ENCODE data around the gene BDP1. TPM values are rescaled to one million over a fixed set of nuclear protein-coding genes. Genes with fewer than 3 reads are reported as not detected.
"Not testable (repeated sequence)": the region's sequence is repeated elsewhere in the genome, so short reads cannot be mapped to it uniquely, and the experiment has no call there.

BDP1 gene
- total RNA-seq, 4 donors from 2014 or later: 30.9 to 69.1 (median 47.5) TPM

DNA sequence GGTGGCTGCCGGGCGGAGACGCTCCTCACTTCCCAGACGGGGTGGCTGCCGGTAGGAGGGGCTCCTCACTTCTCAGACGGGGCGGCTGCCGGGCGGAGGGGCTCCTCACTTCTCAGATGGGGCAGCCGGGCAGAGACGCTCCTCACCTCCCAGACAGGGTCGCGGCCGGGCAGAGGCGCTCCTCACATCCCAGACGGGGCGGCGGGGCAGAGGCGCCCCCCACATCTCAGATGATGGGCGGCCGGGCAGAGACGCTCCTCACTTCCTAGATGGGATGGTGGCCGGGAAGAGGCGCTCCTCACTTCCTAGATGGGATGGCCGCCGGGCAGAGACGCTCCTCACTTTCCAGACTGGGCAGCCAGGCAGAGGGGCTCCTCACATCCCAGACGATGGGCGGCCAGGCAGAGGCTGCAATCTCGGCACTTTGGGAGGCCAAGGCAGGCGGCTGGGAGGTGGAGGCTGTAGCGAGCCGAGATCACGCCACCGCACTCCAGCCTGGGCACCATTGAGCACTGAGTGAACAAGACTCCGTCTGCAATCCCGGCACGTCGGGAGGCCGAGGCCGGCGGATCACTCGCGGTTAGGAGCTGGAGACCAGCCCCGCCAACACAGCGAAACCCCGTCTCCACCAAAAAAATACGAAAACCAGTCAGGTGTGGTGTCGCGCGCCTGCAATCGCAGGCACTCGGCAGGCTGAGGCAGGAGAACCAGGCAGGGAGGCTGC lies 96.7 kb downstream of the BDP1 start:
- 96 to 97% methylated on average over 5 to 31 of the region's 53 CpGs for WGBS, 2 donors (ENCODE audit: low coverage in 1 of 2)
- H3K27ac ChIP-seq; DNase-seq; intact Hi-C loops (cut with DNase I; ENCODE audit: low total_unique reads); H3K4me3 ChIP-seq; in situ Hi-C loops (cut with MboI; ENCODE audit: low pct_ligation_motif_present in 1 of 4, low pct_unique_long_range_greater_than_20kb in 1 of 4, low sequenced_read_pairs in 3 of 4); H3K4me1 ChIP-seq; H3K9me3 ChIP-seq; H3K27me3 ChIP-seq: not testable (repeated sequence)
- peaks cover 0 to 69% (median 20%) of the 10 kb centered on the region in 4 donors for H3K36me3 ChIP-seq

DNA sequence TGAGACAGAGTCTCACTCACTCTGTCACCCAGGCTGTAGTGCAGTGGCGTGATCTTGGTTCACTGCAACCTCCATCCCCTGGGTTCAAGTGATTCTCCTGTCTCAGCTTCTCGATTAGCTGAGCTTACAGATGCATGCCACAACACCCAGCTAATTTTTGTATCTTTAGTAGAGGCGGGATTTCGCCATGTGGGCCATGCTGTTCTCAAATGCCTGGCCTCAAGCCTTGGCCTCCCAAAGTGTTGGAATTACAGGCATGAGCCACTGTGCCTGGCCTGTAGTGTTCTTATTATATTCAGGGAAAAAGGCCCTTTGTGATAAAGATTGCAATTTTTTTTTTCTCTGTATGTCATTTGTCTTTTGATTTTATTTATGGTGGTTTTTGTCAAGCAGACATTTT lies 107.7 kb downstream of the BDP1 start:
- TF ChIP-seq, protein P1, sequence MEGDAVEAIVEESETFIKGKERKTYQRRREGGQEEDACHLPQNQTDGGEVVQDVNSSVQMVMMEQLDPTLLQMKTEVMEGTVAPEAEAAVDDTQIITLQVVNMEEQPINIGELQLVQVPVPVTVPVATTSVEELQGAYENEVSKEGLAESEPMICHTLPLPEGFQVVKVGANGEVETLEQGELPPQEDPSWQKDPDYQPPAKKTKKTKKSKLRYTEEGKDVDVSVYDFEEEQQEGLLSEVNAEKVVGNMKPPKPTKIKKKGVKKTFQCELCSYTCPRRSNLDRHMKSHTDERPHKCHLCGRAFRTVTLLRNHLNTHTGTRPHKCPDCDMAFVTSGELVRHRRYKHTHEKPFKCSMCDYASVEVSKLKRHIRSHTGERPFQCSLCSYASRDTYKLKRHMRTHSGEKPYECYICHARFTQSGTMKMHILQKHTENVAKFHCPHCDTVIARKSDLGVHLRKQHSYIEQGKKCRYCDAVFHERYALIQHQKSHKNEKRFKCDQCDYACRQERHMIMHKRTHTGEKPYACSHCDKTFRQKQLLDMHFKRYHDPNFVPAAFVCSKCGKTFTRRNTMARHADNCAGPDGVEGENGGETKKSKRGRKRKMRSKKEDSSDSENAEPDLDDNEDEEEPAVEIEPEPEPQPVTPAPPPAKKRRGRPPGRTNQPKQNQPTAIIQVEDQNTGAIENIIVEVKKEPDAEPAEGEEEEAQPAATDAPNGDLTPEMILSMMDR (IDR thresholded peaks at IDR 0.05): no peak
- TF ChIP-seq POLR2AphosphoS5 (IDR thresholded peaks at IDR 0.05) (no peak), EP300 (IDR thresholded peaks at IDR 0.05; ENCODE audit: low read depth) (no peak), POLR2A (IDR thresholded peaks at IDR 0.05) (no peak)
- no peaks in the 10 kb centered on the region for H3K9me3 ChIP-seq
- intact Hi-C loops (cut with DNase I; ENCODE audit: low total_unique reads): no loop called here
- no peak overlapping the region for H3K27ac ChIP-seq
- no peak overlapping the region for H3K4me3 ChIP-seq
- DNase-seq: no peak
- H3K36me3 ChIP-seq: peaks cover 0 to 74% (median 30%) of the 10 kb centered on the region in 4 donors
- H3K27me3 ChIP-seq: no peaks in the 10 kb centered on the region
- 91 to 100% methylated on average over 2 to 4 of the region's 4 CpGs for WGBS, 2 donors (ENCODE audit: low coverage in 1 of 2)
- no peaks in the 10 kb centered on the region for H3K4me1 ChIP-seq
- in situ Hi-C loops (cut with MboI; ENCODE audit: low pct_ligation_motif_present in 1 of 4, low pct_unique_long_range_greater_than_20kb in 1 of 4, low sequenced_read_pairs in 3 of 4): no loop called here

DNA sequence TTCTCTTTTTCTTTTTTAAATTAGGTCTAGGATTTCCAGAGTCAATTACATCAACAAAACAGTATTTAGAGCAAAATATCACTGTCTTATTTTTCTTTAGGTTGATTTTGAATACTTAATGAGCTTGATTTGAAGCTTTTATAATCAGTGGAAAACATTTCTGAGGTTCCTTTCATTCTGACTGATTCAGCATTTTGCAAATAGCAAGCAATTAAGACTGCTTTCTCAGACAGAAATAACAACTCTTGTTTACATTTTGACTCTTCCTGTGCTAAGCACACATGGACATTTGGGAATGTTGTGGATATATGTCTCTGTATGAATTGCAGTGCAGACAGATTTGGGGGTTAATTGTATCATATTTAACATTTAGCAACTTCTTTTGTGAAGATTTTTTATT lies 109.4 kb downstream of the BDP1 start:
- H3K27ac ChIP-seq: no peak overlapping the region
- H3K4me3 ChIP-seq: no peak overlapping the region
- DNase-seq: no peak
- intact Hi-C loops (cut with DNase I; ENCODE audit: low total_unique reads): no loop called here
- no peaks in the 10 kb centered on the region for H3K4me1 ChIP-seq
- H3K9me3 ChIP-seq: no peaks in the 10 kb centered on the region
- no peaks in the 10 kb centered on the region for H3K27me3 ChIP-seq
- H3K36me3 ChIP-seq: peaks cover 0 to 59% (median 23%) of the 10 kb centered on the region in 4 donors
- in situ Hi-C loops (cut with MboI; ENCODE audit: low pct_ligation_motif_present in 1 of 4, low pct_unique_long_range_greater_than_20kb in 1 of 4, low sequenced_read_pairs in 3 of 4): no loop called here
- TF ChIP-seq POLR2AphosphoS5 (IDR thresholded peaks at IDR 0.05) (no peak), EP300 (IDR thresholded peaks at IDR 0.05; ENCODE audit: low read depth) (no peak), POLR2A (IDR thresholded peaks at IDR 0.05) (no peak)
- TF ChIP-seq, protein P1 (IDR thresholded peaks at IDR 0.05): no peak

DNA sequence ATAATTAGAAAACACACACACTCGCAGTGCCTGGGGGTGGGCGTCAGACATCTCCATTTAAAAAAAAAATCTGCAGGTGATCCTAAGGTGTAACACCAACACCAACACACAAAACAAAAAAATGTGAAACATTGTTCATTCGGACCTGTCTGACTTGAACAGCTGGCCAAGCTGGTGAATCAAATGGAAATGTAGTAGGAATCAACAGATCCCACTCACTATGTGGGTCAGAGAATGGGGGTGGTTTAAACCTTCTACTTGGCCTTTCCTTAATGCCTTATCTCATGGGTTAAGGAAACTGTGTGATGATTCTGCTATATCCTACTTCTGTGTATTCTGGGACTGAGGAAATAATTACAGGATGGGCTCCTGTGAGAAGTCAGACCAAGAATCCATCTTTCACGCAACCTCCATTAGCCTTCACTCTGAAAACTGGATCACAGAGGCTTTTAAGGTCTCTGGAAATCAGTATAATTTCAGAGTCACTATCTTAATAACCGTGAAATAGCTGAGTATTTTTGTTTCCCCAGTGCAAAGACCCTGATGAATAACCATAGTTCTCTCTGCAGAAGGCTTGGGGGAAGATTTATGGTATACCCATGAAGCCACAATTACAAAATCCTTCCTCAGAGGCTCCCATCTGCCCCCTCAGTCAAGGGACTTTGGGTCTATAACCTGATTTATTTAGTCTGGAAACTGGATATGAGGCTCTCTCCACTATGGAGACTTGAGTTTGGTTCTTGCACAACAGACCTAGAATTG lies 114.5 kb downstream of the BDP1 start:
- intact Hi-C loops (cut with DNase I; ENCODE audit: low total_unique reads): no loop called here
- in situ Hi-C loops (cut with MboI; ENCODE audit: low pct_ligation_motif_present in 1 of 4, low pct_unique_long_range_greater_than_20kb in 1 of 4, low sequenced_read_pairs in 3 of 4): no loop called here
- no peak for TF ChIP-seq POLR2A (IDR thresholded peaks at IDR 0.05)
- TF ChIP-seq EP300 (IDR thresholded peaks at IDR 0.05; ENCODE audit: low read depth): no peak
- no peak for TF ChIP-seq POLR2AphosphoS5 (IDR thresholded peaks at IDR 0.05)
- TF ChIP-seq, protein P1 (IDR thresholded peaks at IDR 0.05): no peak
- 83 to 88% methylated on average over 3 to 5 of the region's 5 CpGs for WGBS, 2 donors (ENCODE audit: low coverage in 1 of 2)
- Histone ChIP-seq H3K4me3 (no peak overlapping the region), H3K27me3 (no peaks in the 10 kb centered on the region), H3K36me3 (peaks cover 0 to 15% (median 2%) of the 10 kb centered on the region in 4 donors), H3K4me1 (no peaks in the 10 kb centered on the region), H3K27ac (no peak overlapping the region), H3K9me3 (no peaks in the 10 kb centered on the region)
- no peak for DNase-seq

DNA sequence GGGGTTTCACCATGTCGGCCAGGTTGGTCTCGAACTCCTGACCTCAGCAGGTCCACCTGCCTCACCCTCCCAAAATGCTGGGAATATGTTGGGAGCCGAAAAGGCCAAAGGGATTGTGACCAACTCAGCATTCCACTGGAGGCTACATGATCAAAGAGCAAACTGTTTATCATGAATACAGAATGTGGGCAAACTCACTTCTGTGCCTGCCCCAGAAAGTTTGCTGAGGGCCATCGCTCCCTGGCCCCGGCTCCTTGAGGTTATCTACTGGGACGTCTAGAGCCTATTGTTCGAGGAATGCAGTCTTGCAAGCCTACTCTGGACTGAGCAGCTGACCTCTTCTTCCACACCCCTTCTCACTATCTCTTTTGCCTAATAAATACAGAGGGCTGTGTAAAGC lies 116.4 kb downstream of the BDP1 start:
- DNase-seq; H3K27ac ChIP-seq; H3K9me3 ChIP-seq; in situ Hi-C loops (cut with MboI; ENCODE audit: low pct_ligation_motif_present in 1 of 4, low pct_unique_long_range_greater_than_20kb in 1 of 4, low sequenced_read_pairs in 3 of 4); intact Hi-C loops (cut with DNase I; ENCODE audit: low total_unique reads); H3K4me3 ChIP-seq; H3K4me1 ChIP-seq; H3K36me3 ChIP-seq; H3K27me3 ChIP-seq: not testable (repeated sequence)
- 100% methylated on average over 4 to 7 of the region's 7 CpGs for WGBS, 2 donors (ENCODE audit: low coverage in 1 of 2)
